Ovary (tissue), 9 donors: ENCODE measurements around the gene LMO7. TPM values are rescaled to one million over a fixed set of nuclear protein-coding genes. Genes with fewer than 3 reads are reported as not detected.

Experiments used
- DNase-seq, 5 donors: peaks; one replicate each; pipeline ENCODE4 v3.0.0-alpha.2; 2019 to 2020
- H3K27ac ChIP-seq, 2 donors: fragments of 200-600 bp; one replicate each; pipeline versions ENCODE4 v1.5.1 to v1.8.0; 2019 to 2022
- H3K27me3 ChIP-seq: fragments of 200-600 bp; one replicate; pipeline ENCODE4 v1.8.0; 2022
- H3K36me3 ChIP-seq: fragments of 200-600 bp; sonication (generic); one replicate; pipeline ENCODE4 v1.5.1; 2019
- H3K4me1 ChIP-seq: one replicate; pipeline ENCODE4 v1.8.1; 2013; ENCODE audit warnings: mild to moderate bottlenecking, moderate library complexity; ENCODE audit not compliant: insufficient read depth
- H3K4me3 ChIP-seq: fragments of 200-600 bp; sonication (generic); one replicate; pipeline ENCODE4 v1.5.1; 2017
- H3K9me3 ChIP-seq, 2 donors: fragments of 200-600 bp in 1 of 2; sonication (generic) in 1 of 2; one replicate each; pipeline versions ENCODE4 v1.5.1 to v1.8.1; 2013 to 2019; ENCODE audit warnings: mild to moderate bottlenecking in 1 of 2, moderate library complexity in 1 of 2
- CTCF ChIP-seq, 3 donors: fragments of 450-650 bp in 2 of 3; fragments of 200-600 bp in 1 of 3; IDR thresholded peaks; one replicate each; pipeline versions ENCODE4 v1.5.1 to v1.8.0; 2016 to 2022; ENCODE audit warnings: antibody characterized with exemption in 3 of 3, mild to moderate bottlenecking in 1 of 3
- EP300 ChIP-seq: sonication (generic); formaldehyde crosslinking; IDR thresholded peaks from one replicate; pipeline ENCODE4 v1.6.1; 2017; ENCODE audit warnings: antibody characterized with exemption
- POLR2A ChIP-seq: fragments of 450-650 bp; IDR thresholded peaks from one replicate; pipeline ENCODE4 v1.6.1; 2017; ENCODE audit warnings: antibody characterized with exemption, mild to moderate bottlenecking, moderate library complexity
- WGBS, 3 donors: extraction: QIAGEN DNeasy Blood & Tissue Kit in 1 of 3; methylation state at CpG; one replicate each; pipeline versions ENCODE4 v1.1.5 to v1.1.7; 2013 to 2017; 5-methylcytosine and 5-hydroxymethylcytosine counted together
- intact Hi-C, 4 donors: fragments of 100-400 bp; cut with DNase I; formaldehyde crosslinking; loops; one replicate each; pipeline versions ENCODE4 v1.11.0 to v1.15.1; 2022 to 2023
- polyA plus RNA-seq, 2 donors: library from polyadenylated mRNA; stranded (reverse); fragments of 200-250 nt in 1 of 2; fragments of 350-450 nt in 1 of 2; fragmentation: Illumina TruSeq in 1 of 2; extraction: RNeasy Lipid Tissue Mini Kit (QIAGEN cat#74804) in 1 of 2; gene quantifications; one replicate each; pipeline ENCODE4 v1.2.3, GENCODE V29; 2013 to 2014
- total RNA-seq, 7 donors: library from RNA; depleted of rRNA in 2 of 7; stranded (reverse); fragments of >200 nt in 2 of 7; fragmentation: NEBNext Ultra II Directional in 3 of 7; extraction: Animal tissue kit (Norgen Biotek cat#: 25700) in 3 of 7; gene quantifications; one replicate each; pipeline versions ENCODE4 v1.1.0 to v1.2.4, GENCODE V29; 2016 to 2023
- donor health status: DM: no; HTN: no; CAD: no; lungs with moderate emphysema.
- donor health status: DM: no; HTN: no; CAD: no.
- donor health status: Bipolar disorder and iron deficiency.
- donor health status: DM: yes; HTN: yes; CAD: no.
- donor health status: DM: no; HTN: no; CAD: no.
- donor health status: DM: yes; HTN: yes; CAD: no.

The LMO7 gene
- total and polyA plus RNA-seq, 9 donors = 9.6 to 60.7 (median 20.1) TPM

- WGBS, 3 donors = 96 to 100% (median 99%) methylated on average over 2 of the region's 2 CpGs
- Histone ChIP-seq H3K4me3 (no peak overlapping the region), H3K9me3 (no peaks in the 10 kb centered on the region), H3K27me3 (no peaks in the 10 kb centered on the region), H3K4me1 (no peaks in the 10 kb centered on the region), H3K36me3 (no peaks in the 10 kb centered on the region), H3K27ac (no peak overlapping the region)
- TF ChIP-seq EP300 (no peak), POLR2A (no peak), CTCF (IDR thresholded peaks at IDR 0.05) (no peak)
- DNase-seq = no peak
- intact Hi-C loops = no loop called here
These were observed 189.5 kb downstream of the LMO7 start for GRCh38 chr13:75825594-75825993.

GRCh38 chr13:75826391-75826790 is 190.3 kb downstream of the LMO7 start:
- Histone ChIP-seq H3K36me3 (no peaks in the 10 kb centered on the region), H3K4me3 (no peak overlapping the region), H3K27ac (no peak overlapping the region), H3K4me1 (no peaks in the 10 kb centered on the region), H3K27me3 (no peaks in the 10 kb centered on the region), H3K9me3 (no peaks in the 10 kb centered on the region)
- no peak for TF ChIP-seq CTCF (IDR thresholded peaks at IDR 0.05)
- no peak for TF ChIP-seq POLR2A
- TF ChIP-seq EP300 = no peak
- no peak for DNase-seq
- 94 to 98% (median 96%) methylated on average over 5 of the region's 5 CpGs for WGBS, 3 donors
- intact Hi-C loops = no loop called here

- no peak for TF ChIP-seq EP300
- TF ChIP-seq POLR2A = no peak
- no peak for TF ChIP-seq CTCF (IDR thresholded peaks at IDR 0.05)
- no peaks in the 10 kb centered on the region for H3K9me3 ChIP-seq
- H3K4me1 ChIP-seq = no peaks in the 10 kb centered on the region
- 95 to 97% (median 95%) methylated on average over 1 of the region's 1 CpG for WGBS, 3 donors
- no peak for DNase-seq
- H3K4me3 ChIP-seq = no peak overlapping the region
- no peaks in the 10 kb centered on the region for H3K36me3 ChIP-seq
- intact Hi-C loops = no loop called here
- no peaks in the 10 kb centered on the region for H3K27me3 ChIP-seq
- no peak overlapping the region for H3K27ac ChIP-seq
These were observed 193.7 kb downstream of the LMO7 start for GRCh38 chr13:75829830-75830229.

GRCh38 chr13:75830842-75831241 is 194.7 kb downstream of the LMO7 start:
- H3K9me3 ChIP-seq = no peaks in the 10 kb centered on the region
- H3K27me3 ChIP-seq = no peaks in the 10 kb centered on the region
- H3K4me1 ChIP-seq = no peaks in the 10 kb centered on the region
- no peak overlapping the region for H3K27ac ChIP-seq
- TF ChIP-seq EP300 (no peak), POLR2A (no peak), CTCF (IDR thresholded peaks at IDR 0.05) (no peak)
- intact Hi-C loops = no loop called here
- 94 to 98% (median 96%) methylated on average over 1 of the region's 1 CpG for WGBS, 3 donors
- DNase-seq = no peak
- no peaks in the 10 kb centered on the region for H3K36me3 ChIP-seq
- H3K4me3 ChIP-seq = no peak overlapping the region

- DNase-seq = no peak
- no peaks in the 10 kb centered on the region for H3K9me3 ChIP-seq
- no peak overlapping the region for H3K4me3 ChIP-seq
- intact Hi-C loops = no loop called here
- H3K27ac ChIP-seq = no peak overlapping the region
- H3K36me3 ChIP-seq = no peaks in the 10 kb centered on the region
- H3K27me3 ChIP-seq = no peaks in the 10 kb centered on the region
- no peaks in the 10 kb centered on the region for H3K4me1 ChIP-seq
- TF ChIP-seq CTCF (IDR thresholded peaks at IDR 0.05) = no peak
- TF ChIP-seq EP300 = no peak
- no peak for TF ChIP-seq POLR2A
These were observed 195.3 kb downstream of the LMO7 start for GRCh38 chr13:75831389-75831788.
